ENCODE results near the gene KRT15.

The KRT15 gene

DNA sequence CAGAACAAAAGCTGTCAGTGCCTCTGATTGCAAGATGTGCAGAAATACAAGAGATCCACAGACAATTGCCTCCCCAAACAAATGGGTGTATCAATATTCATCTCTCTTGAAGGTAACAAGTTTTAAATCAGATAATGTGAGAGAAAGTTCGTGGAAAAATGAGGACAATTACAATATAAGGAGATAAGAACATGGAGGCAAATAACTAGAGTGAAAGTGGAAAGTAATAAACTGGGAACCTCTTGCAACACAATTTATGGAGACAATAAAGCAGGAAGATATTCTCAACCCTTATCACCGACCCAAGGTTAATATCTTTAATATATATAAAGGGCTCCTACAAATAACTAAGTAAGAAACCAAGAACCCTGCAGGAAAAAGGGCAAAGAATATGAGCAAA is 23.7 kb upstream of the KRT15 start:
- TF ChIP-seq, protein P1, sequence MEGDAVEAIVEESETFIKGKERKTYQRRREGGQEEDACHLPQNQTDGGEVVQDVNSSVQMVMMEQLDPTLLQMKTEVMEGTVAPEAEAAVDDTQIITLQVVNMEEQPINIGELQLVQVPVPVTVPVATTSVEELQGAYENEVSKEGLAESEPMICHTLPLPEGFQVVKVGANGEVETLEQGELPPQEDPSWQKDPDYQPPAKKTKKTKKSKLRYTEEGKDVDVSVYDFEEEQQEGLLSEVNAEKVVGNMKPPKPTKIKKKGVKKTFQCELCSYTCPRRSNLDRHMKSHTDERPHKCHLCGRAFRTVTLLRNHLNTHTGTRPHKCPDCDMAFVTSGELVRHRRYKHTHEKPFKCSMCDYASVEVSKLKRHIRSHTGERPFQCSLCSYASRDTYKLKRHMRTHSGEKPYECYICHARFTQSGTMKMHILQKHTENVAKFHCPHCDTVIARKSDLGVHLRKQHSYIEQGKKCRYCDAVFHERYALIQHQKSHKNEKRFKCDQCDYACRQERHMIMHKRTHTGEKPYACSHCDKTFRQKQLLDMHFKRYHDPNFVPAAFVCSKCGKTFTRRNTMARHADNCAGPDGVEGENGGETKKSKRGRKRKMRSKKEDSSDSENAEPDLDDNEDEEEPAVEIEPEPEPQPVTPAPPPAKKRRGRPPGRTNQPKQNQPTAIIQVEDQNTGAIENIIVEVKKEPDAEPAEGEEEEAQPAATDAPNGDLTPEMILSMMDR (IDR thresholded peaks at IDR 0.05), result no peak

DNA sequence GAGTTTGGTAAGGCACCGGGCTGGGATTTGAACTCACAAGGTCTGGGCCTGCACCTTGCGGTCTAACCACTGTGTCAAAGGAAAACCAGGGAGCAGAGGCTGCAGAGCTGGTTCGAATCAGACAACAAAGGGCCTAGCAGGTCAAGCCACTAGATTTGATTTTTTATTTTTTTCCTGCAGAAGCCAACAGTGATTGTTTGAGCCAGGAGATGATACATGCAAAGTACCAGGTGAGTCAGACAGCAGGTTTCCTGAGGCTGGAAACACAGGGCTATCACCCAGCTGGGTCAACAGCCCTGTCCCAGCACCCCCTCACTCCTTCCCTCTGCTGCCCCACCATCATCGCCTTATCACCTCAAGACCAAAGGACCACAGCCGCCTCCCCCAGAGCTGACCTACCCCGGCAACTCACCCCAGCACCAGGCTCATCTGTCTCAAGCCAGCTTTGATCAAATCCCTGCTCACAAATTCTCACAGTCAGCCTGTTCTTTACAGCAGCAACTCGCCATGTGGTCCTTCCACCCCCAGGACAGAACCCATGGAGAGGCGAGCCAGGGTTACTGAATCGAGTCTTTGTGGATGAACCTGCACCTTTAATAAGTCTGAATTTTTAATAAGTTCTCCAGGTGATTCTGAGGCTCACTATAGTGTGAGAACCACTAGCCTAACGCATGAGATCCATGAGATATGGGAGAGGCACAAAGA is 22.4 kb upstream of the KRT15 start:
- TF ChIP-seq, protein P1 (IDR thresholded peaks at IDR 0.05), result no peak

DNA sequence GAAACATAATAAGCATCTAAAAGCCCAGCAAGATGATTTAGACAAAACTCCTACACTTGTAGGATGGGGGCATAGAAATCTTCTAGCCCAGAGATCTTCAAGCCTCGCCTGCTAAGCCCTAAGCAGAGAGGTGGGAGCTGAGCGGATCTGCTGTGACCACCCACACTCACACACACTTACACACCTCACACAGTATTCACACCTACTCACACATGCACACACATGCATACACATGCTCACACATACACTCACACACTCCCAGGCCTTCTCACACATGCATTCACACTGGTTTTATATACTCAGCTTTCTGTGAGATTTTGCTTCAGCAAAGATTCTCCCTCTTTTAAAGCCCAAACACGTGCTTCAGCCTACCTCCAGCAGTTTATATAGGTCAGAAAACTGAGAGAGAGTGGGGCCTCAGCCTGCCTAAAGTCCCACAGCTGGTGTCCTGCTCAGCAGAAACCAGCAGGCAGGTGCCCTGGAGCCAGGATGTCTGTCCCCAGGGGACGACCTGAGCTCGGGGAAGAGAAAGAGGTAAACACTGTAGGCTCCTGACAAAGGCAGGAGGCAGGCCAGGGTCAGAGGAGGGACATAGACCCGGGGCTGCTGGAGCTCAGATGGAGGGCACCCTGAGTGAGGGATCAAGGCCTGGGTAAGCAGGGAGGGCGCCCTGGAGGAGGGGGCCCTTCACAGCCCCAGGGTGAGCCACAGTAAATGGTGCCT is 21.4 kb upstream of the KRT15 start:
- TF ChIP-seq, protein P1 (IDR thresholded peaks at IDR 0.05), result no peak

DNA sequence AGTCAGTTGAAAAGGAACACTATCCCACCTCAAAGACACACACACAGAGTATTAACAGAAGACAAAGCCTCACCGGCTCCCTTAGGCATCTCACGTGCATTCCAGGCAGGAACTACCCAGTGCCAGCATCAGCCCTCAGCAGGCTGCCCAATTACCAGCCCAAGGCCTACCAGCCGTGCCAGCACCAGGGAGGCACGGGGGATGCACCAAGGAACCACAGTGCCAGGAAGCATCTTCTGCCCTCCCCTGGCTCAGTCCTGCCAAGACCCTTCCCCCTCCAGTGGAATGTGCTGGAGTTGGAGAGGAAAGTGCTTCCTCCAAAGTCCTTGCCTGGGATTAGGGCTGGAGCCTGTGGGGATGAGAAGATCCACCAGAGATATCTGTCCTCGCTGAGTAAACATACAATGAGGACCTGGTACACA is 20.4 kb upstream of the KRT15 start:
- TF ChIP-seq, protein P1 (IDR thresholded peaks at IDR 0.05), result no peak

DNA sequence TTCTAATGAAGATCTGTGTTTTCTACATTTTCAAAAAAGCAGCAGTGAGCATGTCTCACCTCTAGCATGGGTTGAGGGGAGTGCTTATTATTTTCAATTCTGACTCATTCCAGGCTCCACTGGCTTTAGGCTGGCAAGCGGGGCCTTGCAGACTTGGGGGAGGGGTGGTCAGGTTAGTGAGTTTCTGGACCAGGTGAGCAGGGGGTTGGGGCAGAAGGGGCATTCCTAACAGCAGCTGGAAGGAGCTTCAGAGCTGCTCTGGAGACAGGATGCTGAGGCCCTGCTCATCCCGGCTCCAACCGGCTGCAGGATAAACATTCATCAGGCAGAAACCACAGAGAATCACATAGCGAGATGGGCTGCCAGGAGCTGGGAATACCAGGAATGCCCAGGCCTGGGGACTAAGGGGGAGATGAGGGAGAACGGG is 19.9 kb upstream of the KRT15 start:
- TF ChIP-seq, protein P1 (IDR thresholded peaks at IDR 0.05), result no peak

DNA sequence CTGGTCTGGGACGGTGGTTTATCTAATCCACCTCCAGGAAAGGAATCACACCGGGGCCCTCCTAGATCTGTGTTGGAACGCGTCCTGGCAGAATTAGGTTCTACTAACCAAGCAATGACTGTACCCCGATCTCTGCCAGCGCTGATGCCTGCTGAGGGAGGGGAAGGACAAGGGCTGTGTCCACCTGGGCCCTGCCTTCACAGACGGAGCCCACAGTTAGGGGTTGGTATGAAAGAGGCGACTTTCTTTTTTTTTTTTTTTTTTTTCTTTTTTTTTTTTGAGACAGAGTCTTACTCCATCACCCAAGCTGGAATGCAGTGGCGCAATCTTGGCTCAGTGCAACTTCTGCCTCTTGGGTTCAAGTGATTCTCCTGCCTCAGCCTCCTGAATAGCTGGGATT is 19.3 kb upstream of the KRT15 start:
- TF ChIP-seq, protein P1 (IDR thresholded peaks at IDR 0.05), result no peak

DNA sequence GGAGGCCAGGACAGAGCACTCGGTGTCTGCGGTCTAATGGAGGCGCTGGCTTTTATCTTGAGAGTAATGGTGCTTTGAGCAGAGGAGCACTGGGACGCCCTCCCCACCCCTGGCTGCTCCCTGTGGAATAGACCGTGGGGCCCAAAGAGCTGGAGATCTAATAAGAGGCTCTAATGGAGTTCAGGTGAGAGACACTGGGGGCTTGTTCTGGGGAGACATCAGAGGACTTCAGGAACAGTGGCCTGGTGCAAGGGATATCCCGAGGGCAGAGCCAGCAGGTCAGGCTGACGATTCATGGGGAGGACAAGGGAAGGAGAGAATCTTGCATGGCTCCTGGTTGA is 18.9 kb upstream of the KRT15 start:
- TF ChIP-seq, protein P1 (IDR thresholded peaks at IDR 0.05), result no peak

Measured in LNCAP (cell line).